Progenitor cell of endocrine pancreas (in vitro differentiated cells): ENCODE data around the gene EFL1. TPM values are rescaled to one million over a fixed set of nuclear protein-coding genes. Genes with fewer than 3 reads are reported as not detected.
"Not testable (repeated sequence)": the region's sequence is repeated elsewhere in the genome, so short reads cannot be mapped to it uniquely, and the experiment has no call there.

Experiments
- DNase-seq: peaks from one replicate; pipeline ENCODE4 v3.0.0; 2021; ENCODE audit warnings: low spot score; ENCODE audit not compliant: unreplicated experiment
- H3K27ac Mint-ChIP-seq: 2 replicates; pipeline ENCODE4 v1.8.0; 2021; ENCODE audit warnings: mild to moderate bottlenecking, moderate library complexity, mixed read lengths
- H3K27me3 Mint-ChIP-seq: 2 replicates; pipeline ENCODE4 v1.8.0; 2021; ENCODE audit warnings: mixed read lengths
- H3K36me3 Mint-ChIP-seq: 2 replicates; pipeline ENCODE4 v1.8.0; 2022; ENCODE audit warnings: mixed read lengths; ENCODE audit not compliant: insufficient read depth
- H3K4me1 Mint-ChIP-seq: 2 replicates; pipeline ENCODE4 v1.8.0; 2021; ENCODE audit warnings: low read depth, mixed read lengths
- H3K4me3 Mint-ChIP-seq: 2 replicates; pipeline ENCODE4 v1.8.0; 2021; ENCODE audit warnings: low read depth, mild to moderate bottlenecking, moderate library complexity, mixed read lengths
- H3K9me3 Mint-ChIP-seq: 2 replicates; pipeline ENCODE4 v1.8.0; 2021; ENCODE audit warnings: low read depth, mixed read lengths
- total RNA-seq: library from RNA; stranded (reverse); gene quantifications from 2 replicates; pipeline ENCODE4 v1.2.1, GENCODE V29; 2021
- TF ChIP-seq, protein P1 (sequence below): fragments of 200-600 bp; sonication (generic); IDR thresholded peaks from one replicate; pipeline ENCODE4 v1.5.0; 2021; ENCODE audit warnings: antibody characterized with exemption, mild to moderate bottlenecking; ENCODE audit not compliant: unreplicated experiment

Gene EFL1
- total RNA-seq, 1 donor from 2014 or later, result 31.1 TPM

DNA sequence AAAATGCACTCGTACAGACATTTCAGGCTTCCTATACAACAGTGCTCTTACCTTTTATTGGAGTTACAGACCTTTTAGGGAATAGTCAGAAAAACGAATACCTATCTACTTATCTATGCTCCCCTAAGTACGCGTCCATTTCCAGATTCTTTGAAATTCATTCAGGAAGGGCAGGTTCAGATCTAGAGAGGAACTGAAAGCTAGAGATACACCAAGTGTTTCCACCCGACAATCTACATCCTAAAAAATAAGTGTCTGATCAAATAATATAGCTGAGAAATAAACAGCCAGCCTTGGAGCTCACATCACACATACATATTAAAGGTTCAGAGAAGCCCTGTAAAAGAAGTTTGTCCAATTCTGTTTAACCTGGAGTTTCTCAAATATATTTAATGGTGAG, 18.9 kb downstream of the EFL1 start:
- not testable (repeated sequence) for H3K27ac Mint-ChIP-seq, DNase-seq, H3K4me1 Mint-ChIP-seq, H3K9me3 Mint-ChIP-seq, H3K27me3 Mint-ChIP-seq, H3K4me3 Mint-ChIP-seq
- H3K36me3 Mint-ChIP-seq, result peaks cover 13% of the 10 kb centered on the region

DNA sequence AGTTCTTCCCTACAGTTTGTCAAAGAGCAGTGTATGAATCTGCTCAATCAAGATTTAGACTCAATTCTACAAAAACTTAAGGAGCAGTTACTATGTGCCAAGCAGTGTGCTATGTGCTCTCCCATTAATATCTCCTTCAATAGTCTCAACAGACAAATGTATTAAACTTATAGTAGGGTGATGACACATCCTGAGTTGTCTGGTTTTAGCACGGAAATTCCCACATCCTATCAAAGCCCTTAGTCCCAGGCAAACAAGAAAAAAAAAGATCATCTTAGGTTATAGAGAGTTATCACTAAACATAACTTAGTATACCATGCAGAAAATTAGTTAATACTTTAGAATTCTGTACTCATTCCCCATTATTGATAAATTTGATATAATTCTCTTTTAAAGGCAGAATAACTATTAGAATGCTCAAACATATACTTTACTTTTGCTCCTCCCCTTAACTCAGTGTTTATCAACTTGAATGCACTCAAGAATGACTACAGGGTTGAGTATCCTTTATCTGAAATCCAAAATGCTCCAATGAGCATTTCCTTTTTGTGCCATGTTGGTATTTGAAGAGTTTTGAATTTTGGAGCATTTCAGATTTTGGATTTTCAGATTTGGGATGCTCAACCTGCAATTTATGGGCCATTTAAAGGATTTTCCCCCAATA, 20.6 kb downstream of the EFL1 start:
- H3K4me3 Mint-ChIP-seq, H3K9me3 Mint-ChIP-seq, H3K27ac Mint-ChIP-seq, H3K4me1 Mint-ChIP-seq, H3K27me3 Mint-ChIP-seq, DNase-seq: not testable (repeated sequence)
- H3K36me3 Mint-ChIP-seq, result peaks cover 15% of the 10 kb centered on the region

DNA sequence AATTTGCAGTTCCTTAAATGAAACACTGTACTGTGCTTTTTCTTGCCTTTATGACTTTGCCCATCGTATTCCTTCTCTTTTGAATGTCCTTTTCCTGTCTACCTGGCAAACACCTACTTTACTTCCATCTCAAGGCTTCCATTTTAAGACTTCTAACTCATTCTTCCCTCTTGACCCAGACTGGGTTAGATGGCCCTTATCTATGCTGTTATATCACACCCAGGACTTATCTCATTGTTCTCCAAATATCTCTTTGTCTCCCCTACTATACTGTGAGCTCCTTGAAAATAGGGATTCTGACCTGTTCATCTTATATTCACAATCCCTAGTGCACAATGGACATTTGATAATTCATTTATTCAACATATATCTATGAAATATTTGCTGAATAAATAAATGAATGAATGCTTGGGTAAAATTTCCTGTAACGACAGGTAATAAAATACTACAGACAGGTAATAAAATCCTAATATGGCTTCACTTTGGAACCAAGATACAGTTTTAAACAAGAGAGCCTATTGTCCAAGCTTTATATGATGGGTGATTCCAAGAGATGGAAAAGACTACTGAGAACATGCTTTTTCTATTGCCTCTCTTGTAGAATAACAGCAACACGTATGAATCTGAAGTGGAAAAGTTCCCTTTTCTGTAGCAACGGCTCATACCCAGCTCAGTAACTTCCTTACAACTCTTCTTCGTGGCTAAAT, 22.7 kb downstream of the EFL1 start:
- Mint-ChIP-seq H3K4me3 (no peak overlapping the region), H3K27ac (no peak overlapping the region), H3K36me3 (peaks cover 15% of the 10 kb centered on the region), H3K27me3 (no peaks in the 10 kb centered on the region), H3K9me3 (no peaks in the 10 kb centered on the region), H3K4me1 (no peaks in the 10 kb centered on the region)
- TF ChIP-seq, protein P1, sequence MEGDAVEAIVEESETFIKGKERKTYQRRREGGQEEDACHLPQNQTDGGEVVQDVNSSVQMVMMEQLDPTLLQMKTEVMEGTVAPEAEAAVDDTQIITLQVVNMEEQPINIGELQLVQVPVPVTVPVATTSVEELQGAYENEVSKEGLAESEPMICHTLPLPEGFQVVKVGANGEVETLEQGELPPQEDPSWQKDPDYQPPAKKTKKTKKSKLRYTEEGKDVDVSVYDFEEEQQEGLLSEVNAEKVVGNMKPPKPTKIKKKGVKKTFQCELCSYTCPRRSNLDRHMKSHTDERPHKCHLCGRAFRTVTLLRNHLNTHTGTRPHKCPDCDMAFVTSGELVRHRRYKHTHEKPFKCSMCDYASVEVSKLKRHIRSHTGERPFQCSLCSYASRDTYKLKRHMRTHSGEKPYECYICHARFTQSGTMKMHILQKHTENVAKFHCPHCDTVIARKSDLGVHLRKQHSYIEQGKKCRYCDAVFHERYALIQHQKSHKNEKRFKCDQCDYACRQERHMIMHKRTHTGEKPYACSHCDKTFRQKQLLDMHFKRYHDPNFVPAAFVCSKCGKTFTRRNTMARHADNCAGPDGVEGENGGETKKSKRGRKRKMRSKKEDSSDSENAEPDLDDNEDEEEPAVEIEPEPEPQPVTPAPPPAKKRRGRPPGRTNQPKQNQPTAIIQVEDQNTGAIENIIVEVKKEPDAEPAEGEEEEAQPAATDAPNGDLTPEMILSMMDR, result no peak
- DNase-seq, result no peak

DNA sequence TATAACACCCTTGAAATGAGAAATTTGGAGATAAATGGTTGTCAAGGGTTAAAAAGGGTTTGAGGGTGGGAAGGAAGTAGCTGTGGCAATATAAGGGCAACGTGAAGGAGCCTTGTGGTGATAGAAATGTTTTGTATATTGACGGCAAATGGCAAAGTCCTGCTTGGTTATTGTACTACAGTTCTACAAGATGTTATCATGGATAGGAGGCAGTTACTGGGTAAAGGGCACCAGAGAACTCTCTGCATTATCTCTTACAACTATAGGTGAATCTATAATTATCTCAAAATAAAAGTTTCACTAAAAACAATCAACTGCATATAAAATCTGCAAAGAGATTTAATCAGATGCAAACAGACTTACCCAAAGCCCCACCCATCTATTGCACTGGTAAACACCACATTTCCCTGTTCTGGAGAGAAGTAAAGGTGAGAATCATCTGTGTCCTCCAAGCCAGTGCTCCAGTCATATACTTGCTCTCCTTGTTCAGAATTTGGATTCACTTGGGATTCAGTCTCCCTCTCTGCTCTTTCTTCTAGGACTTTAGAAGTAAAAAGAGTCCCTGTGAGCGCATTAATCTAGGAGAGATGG, 24.5 kb downstream of the EFL1 start:
- not testable (repeated sequence) for H3K27ac Mint-ChIP-seq, H3K9me3 Mint-ChIP-seq, H3K4me1 Mint-ChIP-seq, DNase-seq, H3K4me3 Mint-ChIP-seq, H3K27me3 Mint-ChIP-seq
- H3K36me3 Mint-ChIP-seq, result peaks cover 15% of the 10 kb centered on the region

DNA sequence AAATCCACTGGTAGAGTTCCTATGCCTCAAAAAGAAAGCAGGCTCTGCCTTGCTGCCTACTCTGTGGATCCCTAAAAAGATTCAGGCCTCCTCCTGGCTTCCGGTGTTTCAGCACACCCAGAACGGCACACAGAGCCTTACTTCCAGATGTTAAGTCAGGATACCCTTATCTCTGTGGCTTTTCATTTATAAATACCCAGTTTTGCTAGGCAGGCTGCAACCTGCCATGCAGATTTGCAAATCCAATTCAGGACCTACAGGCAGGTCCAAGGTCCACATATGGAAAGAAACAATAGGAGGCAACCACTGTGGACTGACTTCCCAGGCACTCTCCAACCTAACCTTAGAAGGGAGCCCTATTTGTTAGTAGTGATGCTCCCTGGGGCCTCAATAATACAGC, 30.7 kb downstream of the EFL1 start:
- Mint-ChIP-seq H3K9me3 (no peaks in the 10 kb centered on the region), H3K27ac (peak overlapping the region; percentile 63), H3K36me3 (peaks cover 8% of the 10 kb centered on the region), H3K4me3 (no peak overlapping the region), H3K27me3 (no peaks in the 10 kb centered on the region), H3K4me1 (peaks cover 8% of the 10 kb centered on the region)
- TF ChIP-seq, protein P1, result no peak
- DNase-seq, result no peak

DNA sequence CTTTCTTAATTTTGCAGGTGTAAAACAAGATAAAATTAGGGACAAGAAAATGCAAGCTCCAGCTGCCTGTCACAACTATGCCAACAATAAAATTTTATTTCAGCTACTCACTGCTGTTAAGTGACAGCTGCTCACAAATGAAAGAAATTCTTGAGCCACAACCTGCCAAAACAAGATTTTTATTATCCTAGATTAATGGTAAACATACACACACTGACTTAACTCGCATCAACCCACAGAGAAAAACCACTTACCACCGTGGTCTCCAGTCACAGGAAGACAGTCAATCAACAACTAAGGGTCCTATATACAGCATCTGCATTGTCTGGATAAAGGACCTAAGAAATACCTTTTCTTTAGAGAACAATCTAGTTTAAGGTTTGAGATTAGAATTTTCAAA, 31.3 kb downstream of the EFL1 start:
- no peak for DNase-seq
- Mint-ChIP-seq H3K27ac (no peak overlapping the region), H3K9me3 (no peaks in the 10 kb centered on the region), H3K4me3 (no peak overlapping the region), H3K27me3 (no peaks in the 10 kb centered on the region), H3K36me3 (peaks cover 12% of the 10 kb centered on the region), H3K4me1 (peaks cover 8% of the 10 kb centered on the region)
- TF ChIP-seq, protein P1, result no peak
